Neural cell (in vitro differentiated cells): ENCODE measurements around the gene HP.

Source experiments
- CTCF ChIP-seq: fragments of 450-650 bp; IDR thresholded peaks from 2 replicates; pipeline ENCODE4 v1.5.1; 2014; ENCODE audit warnings: antibody characterized with exemption, mild to moderate bottlenecking, moderate library complexity; ENCODE audit not compliant: poor library complexity, severe bottlenecking
- EP300 ChIP-seq: fragments of 450-650 bp; conservative IDR thresholded peaks from 2 replicates; pipeline ENCODE4 v1.6.1; 2014; ENCODE audit warnings: antibody characterized with exemption, mild to moderate bottlenecking, moderate library complexity; ENCODE audit not compliant: poor library complexity, severe bottlenecking
- EZH2 ChIP-seq: fragments of 200-600, 300-800 bp; shearing (Covaris generic), sonication (generic); IDR thresholded peaks from 2 replicates; pipeline ENCODE4 v1.6.1; 2014; ENCODE audit warnings: antibody characterized with exemption, low read length, borderline replicate concordance, mild to moderate bottlenecking; ENCODE audit not compliant: insufficient read depth, poor library complexity, severe bottlenecking
- MXI1 ChIP-seq: fragments of 450-650 bp; conservative IDR thresholded peaks from 2 replicates; pipeline ENCODE4 v1.6.1; 2014; ENCODE audit warnings: antibody characterized with exemption, mild to moderate bottlenecking; ENCODE audit not compliant: poor library complexity, severe bottlenecking
- POLR2AphosphoS5 ChIP-seq: IDR thresholded peaks from 2 replicates; pipeline ENCODE4 v1.6.1; 2012
- RAD21 ChIP-seq: fragments of 450-650 bp; conservative IDR thresholded peaks from 2 replicates; pipeline ENCODE4 v1.6.1; 2014; ENCODE audit warnings: antibody characterized with exemption, mild to moderate bottlenecking, moderate library complexity
- REST ChIP-seq: IDR thresholded peaks from 2 replicates; pipeline ENCODE4 v1.6.1; 2012; ENCODE audit warnings: borderline replicate concordance
- SMC3 ChIP-seq: fragments of 450-650 bp; conservative IDR thresholded peaks from 2 replicates; pipeline ENCODE4 v1.6.1; 2014; ENCODE audit warnings: antibody characterized with exemption, mild to moderate bottlenecking, moderate library complexity; ENCODE audit not compliant: poor library complexity
- TAF1 ChIP-seq: IDR thresholded peaks from 2 replicates; pipeline ENCODE4 v1.6.1; 2012; ENCODE audit warnings: low read depth

- TF ChIP-seq CTCF (no peak), EZH2 (no peak), POLR2AphosphoS5 (no peak), EP300 (no peak), REST (no peak), TAF1 (no peak), SMC3 (no peak), RAD21 (no peak), MXI1 (no peak)
Observed at GRCh38 chr16:72015124-72015523, 39.2 kb upstream of the HP start.
